A204.1 (cell line): ENCODE results near the gene METTL26.

Experiments used
- FAIRE-seq: peaks from 2 replicates; lab custom pipeline; 2012; peaks lifted over from hg19 to GRCh38; lab: Jason Lieb, UNC

METTL26 gene

GRCh38 chr16:674968-675883 lies 39.1 kb upstream of the METTL26 start, which contains the start of gene RHBDL1:
Gene RHBDL1, plus strand, starts transcription at chr16:675671. Its CDS starts 120 bp downstream, at chr16:675791.
- FAIRE-seq = no peak

- FAIRE-seq = no peak
Observed at GRCh38 chr16:674214-674881, 38.2 kb upstream of the METTL26 start.

GRCh38 chr16:673399-673991 lies 37.4 kb upstream of the METTL26 start:
- FAIRE-seq = no peak

- FAIRE-seq = no peak
Observed at GRCh38 chr16:672851-673250, 36.7 kb upstream of the METTL26 start.

GRCh38 chr16:672371-672770 lies 36.3 kb upstream of the METTL26 start:
- FAIRE-seq = no peak

GRCh38 chr16:671353-672131 lies 35.4 kb upstream of the METTL26 start:
- FAIRE-seq = no peak

- FAIRE-seq = no peak
Observed at GRCh38 chr16:670485-671352, 34.6 kb upstream of the METTL26 start.

- FAIRE-seq = no peak
Observed at GRCh38 chr16:669666-670065, 33.6 kb upstream of the METTL26 start.

GRCh38 chr16:668519-669171 lies 32.5 kb upstream of the METTL26 start:
- no peak for FAIRE-seq

GRCh38 chr16:667780-668518 lies 31.8 kb upstream of the METTL26 start, which contains the start of gene RHOT2:
Gene RHOT2, plus strand, starts transcription at chr16:668132. Its CDS starts 68 bp downstream, at chr16:668200.
- no peak for FAIRE-seq

- no peak for FAIRE-seq
Observed at GRCh38 chr16:667113-667779, 31.1 kb upstream of the METTL26 start.

GRCh38 chr16:666572-666971 lies 30.5 kb upstream of the METTL26 start:
- FAIRE-seq = no peak

GRCh38 chr16:662597-662996 lies 26.5 kb upstream of the METTL26 start:
- no peak for FAIRE-seq

- FAIRE-seq = no peak
Observed at GRCh38 chr16:662095-662494, 26.0 kb upstream of the METTL26 start.

- FAIRE-seq = no peak
Observed at GRCh38 chr16:661184-661821, 25.2 kb upstream of the METTL26 start.

- FAIRE-seq = no peak
Observed at GRCh38 chr16:660459-661183, 24.5 kb upstream of the METTL26 start.

GRCh38 chr16:660132-660458 lies 24.0 kb upstream of the METTL26 start:
- no peak for FAIRE-seq

- FAIRE-seq = no peak
Observed at GRCh38 chr16:659618-660017, 23.5 kb upstream of the METTL26 start.
